GM08714 (cell line): ENCODE data around the gene SMAD6.

Experiments
- H3K4me3 ChIP-seq: fragments of 200-500 bp; sonication (Bioruptor generic); 2 replicates; pipeline ENCODE4 v1.5.1; 2014; ENCODE audit warnings: mild to moderate bottlenecking, low read length, inconsistent platforms
- ZNF274 ChIP-seq: IDR thresholded peaks from 2 replicates; pipeline ENCODE4 v1.6.1; 2012; ENCODE audit warnings: mild to moderate bottlenecking, low read depth, low read length

SMAD6 gene

GRCh38 chr15:66702035-66702786, at the start of gene SMAD6:
TSS of gene SMAD6 (plus strand) at chr15:66702236. CDS start at chr15:66703259, 1,023 bp downstream.
- no peak for TF ChIP-seq ZNF274
- peak within 1 kb of the TSS; percentile 67 for H3K4me3 ChIP-seq

- no peak overlapping the region for H3K4me3 ChIP-seq
- no peak for TF ChIP-seq ZNF274
Measured at GRCh38 chr15:66652806-66653205, 49.2 kb upstream of the SMAD6 start.

DNA sequence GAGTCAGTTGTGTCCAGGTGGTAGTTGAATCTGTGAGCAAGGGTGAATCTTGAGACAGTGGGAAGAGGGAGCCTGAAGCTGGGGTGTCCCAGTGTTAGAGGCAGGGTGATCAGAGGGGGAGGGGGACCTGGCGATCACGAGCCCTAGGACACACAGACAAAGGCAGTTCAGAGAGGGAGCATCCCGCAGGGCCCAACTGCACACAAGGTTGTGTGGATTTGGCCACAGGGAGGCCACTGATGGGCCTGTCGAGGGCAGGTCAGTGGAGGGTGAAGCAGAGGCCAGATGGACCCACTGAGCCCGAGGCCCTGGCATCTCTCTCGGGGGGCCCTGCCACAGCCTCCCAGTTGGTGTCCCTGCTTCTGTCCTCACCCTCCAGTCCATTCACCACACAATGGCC, 48.6 kb upstream of the SMAD6 start:
- H3K4me3 ChIP-seq, result no peak overlapping the region
- TF ChIP-seq ZNF274, result no peak

DNA sequence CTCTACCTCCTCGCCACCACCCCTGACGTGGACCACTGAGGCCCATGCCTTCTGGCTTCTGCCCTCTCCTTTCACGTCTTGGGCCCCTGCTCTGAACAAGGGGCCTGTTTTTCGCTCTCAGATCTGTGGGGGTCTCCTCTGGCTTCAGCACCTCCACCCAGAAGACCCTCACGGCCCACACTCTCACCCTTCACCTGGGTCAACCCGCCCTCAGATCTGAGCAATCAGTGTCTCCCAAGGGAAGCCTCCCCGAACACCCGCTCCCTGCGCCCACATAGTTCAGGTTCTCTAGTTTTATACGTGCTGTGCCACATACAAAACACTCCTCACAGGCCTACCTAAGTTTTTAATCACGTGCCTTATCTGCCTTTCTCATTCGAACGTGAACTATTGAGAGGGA, 48.2 kb upstream of the SMAD6 start:
- H3K4me3 ChIP-seq, result no peak overlapping the region
- no peak for TF ChIP-seq ZNF274

GRCh38 chr15:66654361-66654738, 47.7 kb upstream of the SMAD6 start:
- H3K4me3 ChIP-seq, result no peak overlapping the region

DNA sequence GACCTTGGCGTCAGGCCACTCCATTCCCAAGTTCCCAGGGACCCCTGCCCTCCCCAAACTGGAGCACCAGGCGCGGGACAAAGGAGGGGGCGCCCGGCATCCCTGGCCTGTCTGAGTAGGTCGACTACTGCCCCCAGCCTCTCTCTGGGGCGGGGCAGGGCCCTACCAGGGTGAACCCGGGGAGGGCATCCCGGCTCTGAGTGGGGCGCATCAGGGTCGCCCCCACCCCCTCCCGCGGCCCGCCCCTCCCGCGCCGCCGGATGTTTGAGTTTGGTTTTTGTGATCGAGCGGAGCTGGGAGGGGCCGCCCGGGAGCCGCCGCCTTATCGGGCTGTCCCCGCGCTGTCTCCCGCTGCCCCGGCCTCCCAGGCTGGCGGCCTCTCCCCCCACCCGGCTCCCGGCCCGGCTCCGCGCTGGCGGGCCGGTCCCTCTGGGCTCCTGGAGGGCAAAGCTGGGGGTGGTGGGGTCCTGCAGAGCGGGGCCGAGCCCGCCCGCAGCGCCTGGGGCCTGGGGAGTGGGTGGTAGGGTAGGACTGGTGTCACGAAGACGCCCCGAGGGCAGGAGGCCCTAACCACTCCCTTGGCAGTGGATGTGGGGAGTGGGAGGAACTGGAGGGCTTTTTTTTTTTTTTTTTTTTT, 47.2 kb upstream of the SMAD6 start:
- TF ChIP-seq ZNF274, result no peak

More at GRCh38 chr15:66654361-66654738, 47.7 kb upstream of the SMAD6 start:
- no peak for TF ChIP-seq ZNF274

GRCh38 chr15:66655511-66655910, 46.5 kb upstream of the SMAD6 start:
- TF ChIP-seq ZNF274, result no peak
- H3K4me3 ChIP-seq, result no peak overlapping the region

More for the DNA sequence above, 47.2 kb upstream of the SMAD6 start:
- H3K4me3 ChIP-seq, result no peak overlapping the region

GRCh38 chr15:66655997-66656396, 46.0 kb upstream of the SMAD6 start:
- no peak overlapping the region for H3K4me3 ChIP-seq
- no peak for TF ChIP-seq ZNF274

- TF ChIP-seq ZNF274, result no peak
- H3K4me3 ChIP-seq, result no peak overlapping the region
Measured at GRCh38 chr15:66657185-66658020, 44.6 kb upstream of the SMAD6 start.

GRCh38 chr15:66658044-66658443, 44.0 kb upstream of the SMAD6 start:
- no peak overlapping the region for H3K4me3 ChIP-seq
- no peak for TF ChIP-seq ZNF274

DNA sequence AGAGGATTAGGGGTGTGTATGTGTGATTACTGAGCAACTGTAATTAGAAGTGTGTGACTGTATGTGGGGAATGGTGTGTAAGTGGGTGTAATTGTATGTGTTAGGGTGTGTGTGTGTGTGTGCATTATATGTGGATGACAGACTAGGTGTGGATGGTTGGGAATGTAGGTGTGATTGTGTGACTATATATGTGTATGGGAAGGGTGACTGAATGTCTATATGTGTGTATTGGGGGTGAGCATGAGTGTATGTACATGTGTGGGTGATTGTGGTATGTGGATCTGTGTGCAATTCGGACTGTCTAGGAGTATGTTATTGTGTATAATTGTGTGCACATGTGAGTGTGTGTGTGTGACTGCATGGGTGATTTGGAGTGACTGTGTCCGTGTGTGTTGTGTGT, 43.2 kb upstream of the SMAD6 start:
- TF ChIP-seq ZNF274, result no peak

DNA sequence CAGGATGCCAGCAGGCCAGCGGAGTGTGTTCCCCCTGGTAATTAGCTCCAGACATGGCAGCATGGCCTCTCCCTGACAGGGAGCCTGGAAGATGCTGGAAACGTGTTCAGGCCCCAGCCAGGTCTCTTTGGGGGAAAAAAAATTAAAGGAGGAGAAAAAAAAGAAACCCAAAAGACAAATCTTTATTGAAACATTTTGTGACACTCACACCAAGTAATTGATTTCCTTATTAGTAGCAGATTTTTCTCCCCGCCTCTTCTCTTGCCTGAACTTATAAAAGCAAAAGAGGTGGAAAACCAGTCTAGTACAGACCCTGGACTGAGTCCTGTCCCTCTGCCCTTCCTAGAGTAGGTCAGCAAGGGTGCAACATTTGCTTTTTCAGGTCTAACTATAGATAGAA, 42.7 kb upstream of the SMAD6 start:
- no peak for TF ChIP-seq ZNF274
- no peak overlapping the region for H3K4me3 ChIP-seq

More for the DNA sequence above, 43.2 kb upstream of the SMAD6 start:
- no peak overlapping the region for H3K4me3 ChIP-seq

GRCh38 chr15:66661432-66662096, 40.5 kb upstream of the SMAD6 start:
- no peak overlapping the region for H3K4me3 ChIP-seq
- no peak for TF ChIP-seq ZNF274

DNA sequence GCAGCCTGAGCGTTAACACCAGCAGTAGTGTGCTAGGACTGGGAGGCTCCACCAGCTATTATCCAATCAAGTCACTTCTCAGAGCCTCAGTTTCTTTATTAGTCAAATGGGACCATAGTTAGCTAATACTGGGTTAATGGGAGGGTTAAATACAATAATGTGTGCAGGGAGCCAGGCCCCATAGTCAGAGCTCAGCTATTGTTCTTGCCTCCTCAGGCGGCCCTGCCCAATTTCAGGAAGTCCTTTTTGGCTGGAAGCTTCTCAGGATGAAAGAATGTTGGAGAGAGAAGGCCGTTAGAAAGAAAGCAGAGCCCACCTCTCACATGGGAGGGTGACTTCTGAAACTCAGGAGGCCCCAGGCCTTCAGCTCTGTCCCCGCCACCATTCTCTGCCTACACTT, 39.5 kb upstream of the SMAD6 start:
- H3K4me3 ChIP-seq, result no peak overlapping the region
- no peak for TF ChIP-seq ZNF274
